PC-9 (cell line): ENCODE measurements around the gene DOP1A.

Source experiments
- CTCF ChIP-seq: fragments of 200-600 bp; sonication (generic); conservative IDR thresholded peaks from 2 replicates; pipeline ENCODE4 v1.6.1; 2017; ENCODE audit warnings: mixed run types, antibody characterized with exemption, mild to moderate bottlenecking, moderate library complexity
- EZH2 ChIP-seq: fragments of 200-600 bp; sonication (generic); IDR thresholded peaks from 2 replicates; pipeline ENCODE4 v1.8.0; 2017; ENCODE audit warnings: antibody characterized with exemption, low read depth

GRCh38 chr6:83216806-83217205 lies 149.3 kb downstream of the DOP1A start:
- TF ChIP-seq CTCF (no peak), EZH2 (no peak)
